ENCODE results near the gene WIPF2. TPM values are rescaled to one million over a fixed set of nuclear protein-coding genes. Genes with fewer than 3 reads are reported as not detected.

Gene WIPF2
- total and polyA plus RNA-seq, 2 experiments from 2014 or later, result 9.2 TPM

- Histone ChIP-seq H3K36me3 (ENCODE audit: insufficient read depth) (no peaks in the 10 kb centered on the region), H2AFZ (no peak overlapping the region), H3K27me3 (ENCODE audit: insufficient read depth) (peaks cover 18% of the 10 kb centered on the region), H3K9me2 (ENCODE audit: insufficient read depth) (no peaks in the 10 kb centered on the region), H4K20me1 (replicated peaks; ENCODE audit: insufficient read depth) (peaks cover 21% of the 10 kb centered on the region), H3K79me2 (replicated peaks; ENCODE audit: insufficient read depth) (peaks cover 26% of the 10 kb centered on the region), H3F3A (replicated peaks; ENCODE audit: low read depth) (peaks cover 7% of the 10 kb centered on the region; the same call in 1 of the 2 replicates), H3K4me3 (no peak overlapping the region), H3K4me1 (ENCODE audit: insufficient read depth) (peaks cover 14% of the 10 kb centered on the region; the same call in 1 of the 2 replicates), H3K27ac (ENCODE audit: low read depth) (no peak overlapping the region), H3K4me2 (no peak overlapping the region)
- no peaks in the 10 kb centered on the region for H3K36me3 Mint-ChIP-seq (ENCODE audit: low read depth)
- H3K4me1 Mint-ChIP-seq, result peaks cover 80% of the 10 kb centered on the region
- ATAC-seq (no peak), DNase-seq (ENCODE audit: low spot score) (no peak)
- H3K27ac Mint-ChIP-seq, result no peak overlapping the region
- TF ChIP-seq, protein P1, sequence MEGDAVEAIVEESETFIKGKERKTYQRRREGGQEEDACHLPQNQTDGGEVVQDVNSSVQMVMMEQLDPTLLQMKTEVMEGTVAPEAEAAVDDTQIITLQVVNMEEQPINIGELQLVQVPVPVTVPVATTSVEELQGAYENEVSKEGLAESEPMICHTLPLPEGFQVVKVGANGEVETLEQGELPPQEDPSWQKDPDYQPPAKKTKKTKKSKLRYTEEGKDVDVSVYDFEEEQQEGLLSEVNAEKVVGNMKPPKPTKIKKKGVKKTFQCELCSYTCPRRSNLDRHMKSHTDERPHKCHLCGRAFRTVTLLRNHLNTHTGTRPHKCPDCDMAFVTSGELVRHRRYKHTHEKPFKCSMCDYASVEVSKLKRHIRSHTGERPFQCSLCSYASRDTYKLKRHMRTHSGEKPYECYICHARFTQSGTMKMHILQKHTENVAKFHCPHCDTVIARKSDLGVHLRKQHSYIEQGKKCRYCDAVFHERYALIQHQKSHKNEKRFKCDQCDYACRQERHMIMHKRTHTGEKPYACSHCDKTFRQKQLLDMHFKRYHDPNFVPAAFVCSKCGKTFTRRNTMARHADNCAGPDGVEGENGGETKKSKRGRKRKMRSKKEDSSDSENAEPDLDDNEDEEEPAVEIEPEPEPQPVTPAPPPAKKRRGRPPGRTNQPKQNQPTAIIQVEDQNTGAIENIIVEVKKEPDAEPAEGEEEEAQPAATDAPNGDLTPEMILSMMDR (conservative IDR thresholded peaks at IDR 0.05; ENCODE audit: low read depth in 2 of 2), result no peak
- TF ChIP-seq, protein P2, sequence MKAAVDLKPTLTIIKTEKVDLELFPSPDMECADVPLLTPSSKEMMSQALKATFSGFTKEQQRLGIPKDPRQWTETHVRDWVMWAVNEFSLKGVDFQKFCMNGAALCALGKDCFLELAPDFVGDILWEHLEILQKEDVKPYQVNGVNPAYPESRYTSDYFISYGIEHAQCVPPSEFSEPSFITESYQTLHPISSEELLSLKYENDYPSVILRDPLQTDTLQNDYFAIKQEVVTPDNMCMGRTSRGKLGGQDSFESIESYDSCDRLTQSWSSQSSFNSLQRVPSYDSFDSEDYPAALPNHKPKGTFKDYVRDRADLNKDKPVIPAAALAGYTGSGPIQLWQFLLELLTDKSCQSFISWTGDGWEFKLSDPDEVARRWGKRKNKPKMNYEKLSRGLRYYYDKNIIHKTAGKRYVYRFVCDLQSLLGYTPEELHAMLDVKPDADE (IDR thresholded peaks at IDR 0.05), result no peak
- TF ChIP-seq ZNF331 (CRISPR knock-in tag; IDR thresholded peaks at IDR 0.05; ENCODE audit: low read depth) (no peak), CREB1 (CRISPR knock-in tag; IDR thresholded peaks at IDR 0.05; ENCODE audit: low read depth) (no peak), REST (IDR thresholded peaks at IDR 0.05; ENCODE audit: unreplicated experiment) (no peak), EZH2phosphoT487 (IDR thresholded peaks at IDR 0.05; ENCODE audit: unreplicated experiment) (no peak)
- H3K27me3 Mint-ChIP-seq (ENCODE audit: insufficient read depth, low read depth, poor library complexity), result peaks cover 36% of the 10 kb centered on the region
- H3K4me3 Mint-ChIP-seq, result no peak overlapping the region
- H3K9me3 Mint-ChIP-seq, result no peaks in the 10 kb centered on the region
Measured at GRCh38 chr17:40321524-40321929, 102.4 kb downstream of the WIPF2 start.

DNA sequence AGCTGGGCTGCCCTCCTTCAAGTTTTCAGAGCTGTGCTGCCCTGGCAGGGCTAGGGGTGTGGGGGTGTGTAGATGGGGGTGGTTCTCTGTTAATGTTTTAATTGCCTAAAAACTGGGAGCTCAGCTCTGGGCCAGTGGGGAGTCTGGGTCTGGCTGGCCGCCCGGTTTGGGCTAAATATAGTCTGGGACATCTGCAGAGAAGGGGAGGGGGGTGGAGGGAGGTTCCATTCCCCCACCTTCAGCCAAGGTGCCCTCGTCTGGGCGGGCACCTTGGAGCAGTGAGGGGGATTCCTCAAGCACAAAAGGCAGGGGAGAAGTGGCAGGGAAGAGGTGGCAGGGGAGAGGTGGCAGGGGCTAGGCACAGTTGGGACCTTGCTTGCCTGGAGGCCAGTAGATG is 102.9 kb downstream of the WIPF2 start:
- peaks cover 21% of the 10 kb centered on the region for H4K20me1 ChIP-seq (replicated peaks; ENCODE audit: insufficient read depth)
- ATAC-seq, result no peak
- no peak for TF ChIP-seq JUNB (IDR thresholded peaks at IDR 0.05; ENCODE audit: unreplicated experiment)
- no peak for TF ChIP-seq CREB1 (CRISPR knock-in tag; IDR thresholded peaks at IDR 0.05; ENCODE audit: low read depth)
- TF ChIP-seq POLR2AphosphoS5 (IDR thresholded peaks at IDR 0.05; ENCODE audit: low read depth), result no peak
- TF ChIP-seq, protein P3, sequence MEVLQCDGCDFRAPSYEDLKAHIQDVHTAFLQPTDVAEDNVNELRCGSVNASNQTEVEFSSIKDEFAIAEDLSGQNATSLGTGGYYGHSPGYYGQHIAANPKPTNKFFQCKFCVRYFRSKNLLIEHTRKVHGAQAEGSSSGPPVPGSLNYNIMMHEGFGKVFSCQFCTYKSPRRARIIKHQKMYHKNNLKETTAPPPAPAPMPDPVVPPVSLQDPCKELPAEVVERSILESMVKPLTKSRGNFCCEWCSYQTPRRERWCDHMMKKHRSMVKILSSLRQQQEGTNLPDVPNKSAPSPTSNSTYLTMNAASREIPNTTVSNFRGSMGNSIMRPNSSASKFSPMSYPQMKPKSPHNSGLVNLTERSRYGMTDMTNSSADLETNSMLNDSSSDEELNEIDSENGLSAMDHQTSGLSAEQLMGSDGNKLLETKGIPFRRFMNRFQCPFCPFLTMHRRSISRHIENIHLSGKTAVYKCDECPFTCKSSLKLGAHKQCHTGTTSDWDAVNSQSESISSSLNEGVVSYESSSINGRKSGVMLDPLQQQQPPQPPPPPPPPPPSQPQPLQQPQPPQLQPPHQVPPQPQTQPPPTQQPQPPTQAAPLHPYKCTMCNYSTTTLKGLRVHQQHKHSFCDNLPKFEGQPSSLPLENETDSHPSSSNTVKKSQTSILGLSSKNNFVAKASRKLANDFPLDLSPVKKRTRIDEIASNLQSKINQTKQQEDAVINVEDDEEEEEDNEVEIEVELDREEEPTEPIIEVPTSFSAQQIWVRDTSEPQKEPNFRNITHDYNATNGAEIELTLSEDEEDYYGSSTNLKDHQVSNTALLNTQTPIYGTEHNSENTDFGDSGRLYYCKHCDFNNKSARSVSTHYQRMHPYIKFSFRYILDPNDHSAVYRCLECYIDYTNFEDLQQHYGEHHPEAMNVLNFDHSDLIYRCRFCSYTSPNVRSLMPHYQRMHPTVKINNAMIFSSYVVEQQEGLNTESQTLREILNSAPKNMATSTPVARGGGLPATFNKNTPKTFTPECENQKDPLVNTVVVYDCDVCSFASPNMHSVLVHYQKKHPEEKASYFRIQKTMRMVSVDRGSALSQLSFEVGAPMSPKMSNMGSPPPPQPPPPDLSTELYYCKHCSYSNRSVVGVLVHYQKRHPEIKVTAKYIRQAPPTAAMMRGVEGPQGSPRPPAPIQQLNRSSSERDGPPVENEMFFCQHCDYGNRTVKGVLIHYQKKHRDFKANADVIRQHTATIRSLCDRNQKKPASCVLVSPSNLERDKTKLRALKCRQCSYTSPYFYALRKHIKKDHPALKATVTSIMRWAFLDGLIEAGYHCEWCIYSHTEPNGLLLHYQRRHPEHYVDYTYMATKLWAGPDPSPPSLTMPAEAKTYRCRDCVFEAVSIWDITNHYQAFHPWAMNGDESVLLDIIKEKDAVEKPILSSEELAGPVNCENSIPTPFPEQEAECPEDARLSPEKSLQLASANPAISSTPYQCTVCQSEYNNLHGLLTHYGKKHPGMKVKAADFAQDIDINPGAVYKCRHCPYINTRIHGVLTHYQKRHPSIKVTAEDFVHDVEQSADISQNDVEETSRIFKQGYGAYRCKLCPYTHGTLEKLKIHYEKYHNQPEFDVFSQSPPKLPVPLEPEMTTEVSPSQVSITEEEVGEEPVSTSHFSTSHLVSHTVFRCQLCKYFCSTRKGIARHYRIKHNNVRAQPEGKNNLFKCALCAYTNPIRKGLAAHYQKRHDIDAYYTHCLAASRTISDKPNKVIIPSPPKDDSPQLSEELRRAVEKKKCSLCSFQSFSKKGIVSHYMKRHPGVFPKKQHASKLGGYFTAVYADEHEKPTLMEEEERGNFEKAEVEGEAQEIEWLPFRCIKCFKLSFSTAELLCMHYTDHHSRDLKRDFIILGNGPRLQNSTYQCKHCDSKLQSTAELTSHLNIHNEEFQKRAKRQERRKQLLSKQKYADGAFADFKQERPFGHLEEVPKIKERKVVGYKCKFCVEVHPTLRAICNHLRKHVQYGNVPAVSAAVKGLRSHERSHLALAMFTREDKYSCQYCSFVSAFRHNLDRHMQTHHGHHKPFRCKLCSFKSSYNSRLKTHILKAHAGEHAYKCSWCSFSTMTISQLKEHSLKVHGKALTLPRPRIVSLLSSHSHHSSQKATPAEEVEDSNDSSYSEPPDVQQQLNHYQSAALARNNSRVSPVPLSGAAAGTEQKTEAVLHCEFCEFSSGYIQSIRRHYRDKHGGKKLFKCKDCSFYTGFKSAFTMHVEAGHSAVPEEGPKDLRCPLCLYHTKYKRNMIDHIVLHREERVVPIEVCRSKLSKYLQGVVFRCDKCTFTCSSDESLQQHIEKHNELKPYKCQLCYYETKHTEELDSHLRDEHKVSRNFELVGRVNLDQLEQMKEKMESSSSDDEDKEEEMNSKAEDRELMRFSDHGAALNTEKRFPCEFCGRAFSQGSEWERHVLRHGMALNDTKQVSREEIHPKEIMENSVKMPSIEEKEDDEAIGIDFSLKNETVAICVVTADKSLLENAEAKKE (CRISPR knock-in tag; IDR thresholded peaks at IDR 0.05), result no peak

More for the DNA sequence above, 102.9 kb downstream of the WIPF2 start:
- Histone ChIP-seq H3K27ac (ENCODE audit: low read depth) (no peak overlapping the region), H3K4me1 (ENCODE audit: insufficient read depth) (peaks cover 12% of the 10 kb centered on the region; the same call in 1 of the 2 replicates), H3K9me2 (ENCODE audit: insufficient read depth) (no peaks in the 10 kb centered on the region), H2AFZ (no peak overlapping the region), H3K4me3 (no peak overlapping the region), H3K27me3 (ENCODE audit: insufficient read depth) (peaks cover 14% of the 10 kb centered on the region), H3K79me2 (replicated peaks; ENCODE audit: insufficient read depth) (peaks cover 26% of the 10 kb centered on the region), H3K4me2 (no peak overlapping the region; the same call in 1 of the 2 replicates), H3K36me3 (ENCODE audit: insufficient read depth) (no peaks in the 10 kb centered on the region), H3F3A (replicated peaks; ENCODE audit: low read depth) (peaks cover 6% of the 10 kb centered on the region; the same call in 1 of the 2 replicates)
- no peak overlapping the region for H3K4me3 Mint-ChIP-seq
- H3K27me3 Mint-ChIP-seq (ENCODE audit: insufficient read depth, low read depth, poor library complexity), result peaks cover 34% of the 10 kb centered on the region
- no peak for DNase-seq (ENCODE audit: low spot score)
- H3K9me3 Mint-ChIP-seq, result no peaks in the 10 kb centered on the region
- H3K36me3 Mint-ChIP-seq (ENCODE audit: low read depth), result no peaks in the 10 kb centered on the region
- H3K27ac Mint-ChIP-seq, result no peak overlapping the region
- peaks cover 82% of the 10 kb centered on the region for H3K4me1 Mint-ChIP-seq
